Activated CD4-positive, CD25-positive, alpha-beta regulatory T cell treated with anti-CD3 and anti-CD28 coated beads, Interleukin-2, amount 50 U/mL, for 24 hours (primary cell): Measurements from ENCODE around the gene EXOC6.
"Not testable (repeated sequence)": the region's sequence is repeated elsewhere in the genome, so short reads cannot be mapped to it uniquely, and the experiment has no call there.

Experiments used
- ATAC-seq, 2 donors: fragments of 150-1000 bp; cut with Tn5 transposase; one replicate each; pipeline ENCODE4 v1.10.0; 2021; ENCODE audit warnings: mild to moderate bottlenecking in 1 of 2, moderate library complexity in 1 of 2

Gene EXOC6

GRCh38 chr10:92946491-92946890 is 98.2 kb downstream of the EXOC6 start:
- no peak for ATAC-seq

GRCh38 chr10:92952573-92952972 is 104.3 kb downstream of the EXOC6 start:
- not testable (repeated sequence) for ATAC-seq

- no peak for ATAC-seq
These were observed 109.1 kb downstream of the EXOC6 start for GRCh38 chr10:92957223-92958010.

- ATAC-seq = no peak
These were observed 113.3 kb downstream of the EXOC6 start for GRCh38 chr10:92961638-92962037.

GRCh38 chr10:92965314-92965713 is 117.0 kb downstream of the EXOC6 start:
- ATAC-seq = no peak

- ATAC-seq = no peak
These were observed 119.3 kb downstream of the EXOC6 start for GRCh38 chr10:92967641-92968040.

GRCh38 chr10:92969151-92969550 is 120.8 kb downstream of the EXOC6 start:
- no peak for ATAC-seq

- ATAC-seq = no peak
These were observed 122.2 kb downstream of the EXOC6 start for GRCh38 chr10:92970301-92971070.

- no peak for ATAC-seq
These were observed 123.9 kb downstream of the EXOC6 start for GRCh38 chr10:92972066-92972870.

- ATAC-seq = no peak
These were observed 124.6 kb downstream of the EXOC6 start for GRCh38 chr10:92972886-92973285.

- ATAC-seq = not testable (repeated sequence)
These were observed 128.0 kb downstream of the EXOC6 start for GRCh38 chr10:92976278-92976677.

- ATAC-seq = no peak
These were observed 140.9 kb downstream of the EXOC6 start for GRCh38 chr10:92989250-92989649.

GRCh38 chr10:92990615-92991014 is 142.3 kb downstream of the EXOC6 start:
- peak; percentile 86 to 87 for ATAC-seq

- no peak for ATAC-seq
These were observed 143.2 kb downstream of the EXOC6 start for GRCh38 chr10:92991513-92991912.

- no peak for ATAC-seq
These were observed 145.5 kb downstream of the EXOC6 start for GRCh38 chr10:92993699-92994272.

- ATAC-seq = no peak
These were observed 147.2 kb downstream of the EXOC6 start for GRCh38 chr10:92995509-92995908.

- no peak for ATAC-seq
These were observed 149.3 kb downstream of the EXOC6 start for GRCh38 chr10:92997620-92998019.

- no peak for ATAC-seq
These were observed 150.9 kb downstream of the EXOC6 start for GRCh38 chr10:92999191-92999590.

- ATAC-seq = no peak
These were observed 158.2 kb downstream of the EXOC6 start for GRCh38 chr10:93006435-93007039.

- ATAC-seq = no peak
These were observed 167.4 kb downstream of the EXOC6 start for GRCh38 chr10:93015722-93016121.

- no peak for ATAC-seq
These were observed 174.8 kb downstream of the EXOC6 start for GRCh38 chr10:93023013-93023650.

- ATAC-seq = no peak
These were observed 177.8 kb downstream of the EXOC6 start for GRCh38 chr10:93026072-93026471.
